Astrocyte (in vitro differentiated cells and primary cell): ENCODE measurements around the gene USP17L28. TPM values are rescaled to one million over a fixed set of nuclear protein-coding genes. Genes with fewer than 3 reads are reported as not detected.
"Not testable (repeated sequence)": the region's sequence is repeated elsewhere in the genome, so short reads cannot be mapped to it uniquely, and the experiment has no call there.

Source experiments
- DNase-seq: peaks from one replicate; pipeline ENCODE4 v3.0.0-alpha.2; 2010; ENCODE audit warnings: low read depth
- FAIRE-seq: peaks from 2 replicates; lab custom pipeline; 2011; peaks lifted over from hg19 to GRCh38; lab: Jason Lieb, UNC
- H2AFZ ChIP-seq: 2 replicates; pipeline ENCODE4 v1.6.0; 2012; ENCODE audit warnings: low read depth, low read length, inconsistent platforms
- H3K27ac ChIP-seq: 2 replicates; pipeline ENCODE4 v1.5.1; 2011; ENCODE audit warnings: low read depth, low read length, inconsistent platforms
- H3K27me3 ChIP-seq: 2 replicates; pipeline ENCODE4 v1.6.0; 2011; ENCODE audit warnings: low read length, inconsistent platforms; ENCODE audit not compliant: insufficient read depth
- H3K36me3 ChIP-seq: 2 replicates; pipeline ENCODE4 v1.5.1; 2011; ENCODE audit warnings: low read length, inconsistent platforms; ENCODE audit not compliant: insufficient read depth
- H3K4me1 ChIP-seq: 2 replicates; pipeline ENCODE4 v1.5.1; 2011; ENCODE audit warnings: low read length, inconsistent platforms; ENCODE audit not compliant: insufficient read depth
- H3K4me2 ChIP-seq: 2 replicates; pipeline ENCODE4 v1.6.0; 2012; ENCODE audit warnings: low read length, inconsistent platforms
- H3K4me3 ChIP-seq: 2 replicates; pipeline ENCODE4 v1.5.1; 2011; ENCODE audit warnings: low read depth, mild to moderate bottlenecking, low read length, inconsistent platforms; ENCODE audit not compliant: insufficient read depth
- H3K79me2 ChIP-seq: 2 replicates; pipeline ENCODE4 v1.6.0; 2012; ENCODE audit warnings: mild to moderate bottlenecking, low read length, inconsistent platforms; ENCODE audit not compliant: insufficient read depth
- H3K9ac ChIP-seq: 2 replicates; pipeline ENCODE4 v1.6.0; 2012; ENCODE audit warnings: mild to moderate bottlenecking, low read length, inconsistent platforms
- H3K9me3 ChIP-seq: 2 replicates; pipeline ENCODE4 v1.5.1; 2012; ENCODE audit warnings: low read depth, mild to moderate bottlenecking, low read length, inconsistent platforms; ENCODE audit not compliant: insufficient read depth
- H4K20me1 ChIP-seq: 2 replicates; pipeline ENCODE4 v1.6.0; 2012; ENCODE audit warnings: low read length, inconsistent platforms; ENCODE audit not compliant: insufficient read depth
- H3K27ac Mint-ChIP-seq: one replicate; pipeline ENCODE4 v1.8.0; 2021; ENCODE audit warnings: mild to moderate bottlenecking, mixed read lengths; ENCODE audit not compliant: unreplicated experiment
- H3K27me3 Mint-ChIP-seq: one replicate; pipeline ENCODE4 v1.8.0; 2021; ENCODE audit warnings: low read depth, mixed read lengths; ENCODE audit not compliant: unreplicated experiment
- H3K36me3 Mint-ChIP-seq: one replicate; pipeline ENCODE4 v1.8.0; 2021; ENCODE audit warnings: low read depth, mixed read lengths; ENCODE audit not compliant: unreplicated experiment
- H3K4me1 Mint-ChIP-seq: one replicate; pipeline ENCODE4 v1.8.0; 2021; ENCODE audit warnings: low read depth, mixed read lengths; ENCODE audit not compliant: unreplicated experiment
- H3K4me3 Mint-ChIP-seq: one replicate; pipeline ENCODE4 v1.8.0; 2021; ENCODE audit warnings: mild to moderate bottlenecking, moderate library complexity, mixed read lengths; ENCODE audit not compliant: unreplicated experiment
- H3K9me3 Mint-ChIP-seq: one replicate; pipeline ENCODE4 v1.8.0; 2021; ENCODE audit warnings: mild to moderate bottlenecking, mixed read lengths; ENCODE audit not compliant: unreplicated experiment
- EZH2 ChIP-seq: IDR thresholded peaks from 2 replicates; pipeline ENCODE4 v1.6.1; 2012; ENCODE audit warnings: mild to moderate bottlenecking, low read length, inconsistent platforms; ENCODE audit not compliant: insufficient read depth
- total RNA-seq: library from RNA; stranded (reverse); gene quantifications from 2 replicates; pipeline ENCODE4 v1.2.1, GENCODE V29; 2021
- TF ChIP-seq, protein P1 (sequence below): IDR thresholded peaks from 2 replicates; pipeline ENCODE4 v1.5.1; 2011; ENCODE audit warnings: low read depth, mild to moderate bottlenecking, inconsistent platforms, low read length, moderate library complexity; ENCODE audit not compliant: insufficient read depth

USP17L28 gene
- total RNA-seq, 1 donor from 2014 or later, result not detected

DNA sequence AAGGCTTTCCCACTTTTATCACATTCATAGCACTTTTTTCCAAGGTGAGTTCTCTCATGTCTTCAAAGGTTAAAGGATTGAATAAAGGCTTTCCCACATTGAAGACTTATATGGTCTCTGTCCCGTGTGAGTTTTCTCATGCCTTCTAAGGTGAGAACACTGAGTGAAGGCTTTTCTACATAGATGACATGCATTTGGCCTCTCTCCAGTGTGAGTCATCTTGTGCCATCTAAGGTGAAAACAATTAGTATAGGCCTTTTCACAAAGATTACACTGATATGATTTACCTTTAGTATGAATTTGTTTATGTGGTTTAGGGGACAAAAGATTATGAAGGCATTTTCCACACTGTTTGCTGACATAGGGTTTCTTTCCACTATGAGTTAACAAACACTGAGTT is 35.4 kb downstream of the USP17L28 start:
- no peaks in the 10 kb centered on the region for H3K9me3 ChIP-seq
- H3K27ac Mint-ChIP-seq, result no peak overlapping the region
- no peaks in the 10 kb centered on the region for H3K4me1 ChIP-seq
- H3K9ac ChIP-seq, result no peak overlapping the region
- no peaks in the 10 kb centered on the region for H3K36me3 ChIP-seq
- no peaks in the 10 kb centered on the region for H3K27me3 ChIP-seq
- FAIRE-seq, result no peak
- H3K27ac ChIP-seq, result no peak overlapping the region
- no peaks in the 10 kb centered on the region for H3K79me2 ChIP-seq
- H3K36me3 Mint-ChIP-seq, result no peaks in the 10 kb centered on the region
- H3K4me3 Mint-ChIP-seq, result no peak overlapping the region
- H2AFZ ChIP-seq, result no peak overlapping the region
- H3K9me3 Mint-ChIP-seq, result no peaks in the 10 kb centered on the region
- peaks cover 5% of the 10 kb centered on the region for H3K27me3 Mint-ChIP-seq
- H3K4me2 ChIP-seq, result no peak overlapping the region
- no peak for DNase-seq
- H3K4me3 ChIP-seq, result no peak overlapping the region
- TF ChIP-seq, protein P1, sequence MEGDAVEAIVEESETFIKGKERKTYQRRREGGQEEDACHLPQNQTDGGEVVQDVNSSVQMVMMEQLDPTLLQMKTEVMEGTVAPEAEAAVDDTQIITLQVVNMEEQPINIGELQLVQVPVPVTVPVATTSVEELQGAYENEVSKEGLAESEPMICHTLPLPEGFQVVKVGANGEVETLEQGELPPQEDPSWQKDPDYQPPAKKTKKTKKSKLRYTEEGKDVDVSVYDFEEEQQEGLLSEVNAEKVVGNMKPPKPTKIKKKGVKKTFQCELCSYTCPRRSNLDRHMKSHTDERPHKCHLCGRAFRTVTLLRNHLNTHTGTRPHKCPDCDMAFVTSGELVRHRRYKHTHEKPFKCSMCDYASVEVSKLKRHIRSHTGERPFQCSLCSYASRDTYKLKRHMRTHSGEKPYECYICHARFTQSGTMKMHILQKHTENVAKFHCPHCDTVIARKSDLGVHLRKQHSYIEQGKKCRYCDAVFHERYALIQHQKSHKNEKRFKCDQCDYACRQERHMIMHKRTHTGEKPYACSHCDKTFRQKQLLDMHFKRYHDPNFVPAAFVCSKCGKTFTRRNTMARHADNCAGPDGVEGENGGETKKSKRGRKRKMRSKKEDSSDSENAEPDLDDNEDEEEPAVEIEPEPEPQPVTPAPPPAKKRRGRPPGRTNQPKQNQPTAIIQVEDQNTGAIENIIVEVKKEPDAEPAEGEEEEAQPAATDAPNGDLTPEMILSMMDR, result no peak
- no peak for TF ChIP-seq EZH2
- peaks cover 3% of the 10 kb centered on the region for H3K4me1 Mint-ChIP-seq
- no peaks in the 10 kb centered on the region for H4K20me1 ChIP-seq

DNA sequence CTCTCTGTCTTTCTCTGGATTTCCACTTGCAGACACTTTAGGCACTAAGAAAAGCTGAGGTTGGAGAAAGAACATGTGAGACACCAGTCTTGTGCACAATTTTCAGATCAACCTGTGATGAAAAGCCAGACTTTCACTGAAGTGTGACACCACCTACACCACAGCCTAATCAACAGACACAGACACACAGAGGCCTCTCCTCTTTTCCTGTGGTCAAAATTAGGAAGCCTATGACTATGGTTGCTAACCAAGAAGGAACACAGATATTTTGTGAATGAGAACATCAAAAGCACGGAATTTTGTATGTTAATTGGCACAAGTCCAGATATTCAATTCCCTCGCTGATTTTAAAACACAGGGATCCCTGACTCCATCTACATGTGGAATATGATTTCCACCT is 40.3 kb downstream of the USP17L28 start:
- H3K27ac ChIP-seq, H3K9ac ChIP-seq, FAIRE-seq, H2AFZ ChIP-seq, H3K36me3 Mint-ChIP-seq, H3K27me3 Mint-ChIP-seq, H3K27me3 ChIP-seq, H3K4me1 ChIP-seq, H3K9me3 ChIP-seq, H3K4me1 Mint-ChIP-seq, H4K20me1 ChIP-seq, H3K79me2 ChIP-seq, H3K4me3 Mint-ChIP-seq, H3K9me3 Mint-ChIP-seq, H3K4me2 ChIP-seq, H3K36me3 ChIP-seq, DNase-seq, H3K27ac Mint-ChIP-seq, H3K4me3 ChIP-seq: not testable (repeated sequence)

Other genes with a start within 250 kb of the USP17L28 start
- gene FAM90A26, start 178.5 kb upstream of the USP17L28 start, total RNA-seq, result not detected in 2 replicates
- not detected in 2 replicates for gene USP17L10, start 138.2 kb upstream of the USP17L28 start, total RNA-seq
- gene USP17L11, start 133.5 kb upstream of the USP17L28 start, total RNA-seq, result not detected in 2 replicates
- not detected in 2 replicates for gene USP17L12, start 128.7 kb upstream of the USP17L28 start, total RNA-seq
- gene USP17L13, start 124.0 kb upstream of the USP17L28 start, total RNA-seq, result not detected in 2 replicates
- not detected in 2 replicates for gene USP17L15, start 114.5 kb upstream of the USP17L28 start, total RNA-seq
- gene USP17L17, start 105.0 kb upstream of the USP17L28 start, total RNA-seq, result not detected in 2 replicates
- not detected in 2 replicates for gene USP17L18, start 100.3 kb upstream of the USP17L28 start, total RNA-seq
- gene USP17L19, start 95.5 kb upstream of the USP17L28 start, total RNA-seq, result not detected in 2 replicates
- not detected in 2 replicates for gene USP17L20, start 90.8 kb upstream of the USP17L28 start, total RNA-seq
- gene USP17L21, start 86.0 kb upstream of the USP17L28 start, total RNA-seq, result not detected in 2 replicates
- gene USP17L22, start 81.3 kb upstream of the USP17L28 start, total RNA-seq, result not detected in 2 replicates
- gene USP17L24, start 23.7 kb upstream of the USP17L28 start, total RNA-seq, result not detected in 2 replicates
- not detected in 2 replicates for gene USP17L25, start 19.0 kb upstream of the USP17L28 start, total RNA-seq
- gene USP17L26, start 14.2 kb upstream of the USP17L28 start, total RNA-seq, result not detected in 2 replicates
- not detected in 2 replicates for gene USP17L5, start 9.5 kb upstream of the USP17L28 start, total RNA-seq
- not detected in 2 replicates for gene USP17L27, start 4.7 kb upstream of the USP17L28 start, total RNA-seq
- not detected in 2 replicates for gene USP17L29, start 4.7 kb downstream of the USP17L28 start, total RNA-seq
- gene USP17L30, start 14.2 kb downstream of the USP17L28 start, total RNA-seq, result not detected in 2 replicates
- gene DEFB131A, start 95.5 kb downstream of the USP17L28 start, total RNA-seq, result not detected in 2 replicates